ENCODE measurements around the gene ZNF135.

Gene ZNF135

DNA sequence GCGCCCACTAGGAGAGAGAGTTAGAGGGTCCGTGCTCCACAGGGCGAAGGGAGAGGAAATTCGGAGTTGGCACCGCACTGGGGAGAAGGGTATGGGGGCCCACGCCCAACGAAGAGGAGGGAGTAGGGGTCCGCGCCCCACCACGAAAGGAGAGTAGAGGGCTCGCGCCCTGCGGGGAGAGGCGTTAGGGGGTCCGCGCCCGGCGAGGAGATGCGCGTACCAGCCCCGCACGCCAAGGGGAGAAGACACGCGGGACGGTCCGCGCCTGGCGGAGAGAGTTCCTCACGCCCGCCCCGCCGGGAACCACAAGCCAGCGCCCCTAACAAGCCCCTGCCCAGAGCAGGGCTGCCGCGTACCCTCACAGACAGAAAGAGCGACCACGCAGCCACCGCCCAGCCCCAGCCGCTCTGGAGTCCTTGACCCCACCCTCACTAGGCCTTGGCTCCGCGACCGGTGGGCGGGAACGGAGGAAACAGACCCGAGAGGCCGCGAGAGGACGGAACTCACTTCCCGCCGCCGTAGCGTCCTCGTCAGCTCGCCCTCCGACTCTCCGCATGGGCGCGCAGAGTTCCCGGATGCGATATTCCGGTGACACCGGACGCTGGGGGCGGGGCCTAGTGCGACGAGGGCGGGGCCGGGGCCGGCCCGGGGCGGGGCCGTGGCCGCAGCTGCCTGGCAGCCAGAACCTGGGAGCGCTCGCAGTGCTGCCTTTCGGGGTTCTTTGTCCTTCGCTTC is 58.9 kb downstream of the ZNF135 start:
- no peak for DNase-seq (ENCODE audit: low read depth in 1 of 2, low spot score in 1 of 2)
- H3K4me3 ChIP-seq (replicated peaks; ENCODE audit: insufficient read depth, low read length) = no peak overlapping the region
- H3K27ac ChIP-seq (replicated peaks) = no peak overlapping the region
- no peaks in the 10 kb centered on the region for H3K27me3 ChIP-seq (ENCODE audit: insufficient read depth, poor library complexity, severe bottlenecking)
- TF ChIP-seq SPI1 (IDR thresholded peaks at IDR 0.05; ENCODE audit: borderline replicate concordance, low read depth) (no peak), POLR2AphosphoS5 (IDR thresholded peaks at IDR 0.05; ENCODE audit: low read depth) (no peak), GABPA (IDR thresholded peaks at IDR 0.05; ENCODE audit: low read depth) (no peak)
- TF ChIP-seq, protein P1, sequence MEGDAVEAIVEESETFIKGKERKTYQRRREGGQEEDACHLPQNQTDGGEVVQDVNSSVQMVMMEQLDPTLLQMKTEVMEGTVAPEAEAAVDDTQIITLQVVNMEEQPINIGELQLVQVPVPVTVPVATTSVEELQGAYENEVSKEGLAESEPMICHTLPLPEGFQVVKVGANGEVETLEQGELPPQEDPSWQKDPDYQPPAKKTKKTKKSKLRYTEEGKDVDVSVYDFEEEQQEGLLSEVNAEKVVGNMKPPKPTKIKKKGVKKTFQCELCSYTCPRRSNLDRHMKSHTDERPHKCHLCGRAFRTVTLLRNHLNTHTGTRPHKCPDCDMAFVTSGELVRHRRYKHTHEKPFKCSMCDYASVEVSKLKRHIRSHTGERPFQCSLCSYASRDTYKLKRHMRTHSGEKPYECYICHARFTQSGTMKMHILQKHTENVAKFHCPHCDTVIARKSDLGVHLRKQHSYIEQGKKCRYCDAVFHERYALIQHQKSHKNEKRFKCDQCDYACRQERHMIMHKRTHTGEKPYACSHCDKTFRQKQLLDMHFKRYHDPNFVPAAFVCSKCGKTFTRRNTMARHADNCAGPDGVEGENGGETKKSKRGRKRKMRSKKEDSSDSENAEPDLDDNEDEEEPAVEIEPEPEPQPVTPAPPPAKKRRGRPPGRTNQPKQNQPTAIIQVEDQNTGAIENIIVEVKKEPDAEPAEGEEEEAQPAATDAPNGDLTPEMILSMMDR (IDR thresholded peaks at IDR 0.05; ENCODE audit: insufficient read depth, low read length) = no peak
- TF ChIP-seq, protein P2, sequence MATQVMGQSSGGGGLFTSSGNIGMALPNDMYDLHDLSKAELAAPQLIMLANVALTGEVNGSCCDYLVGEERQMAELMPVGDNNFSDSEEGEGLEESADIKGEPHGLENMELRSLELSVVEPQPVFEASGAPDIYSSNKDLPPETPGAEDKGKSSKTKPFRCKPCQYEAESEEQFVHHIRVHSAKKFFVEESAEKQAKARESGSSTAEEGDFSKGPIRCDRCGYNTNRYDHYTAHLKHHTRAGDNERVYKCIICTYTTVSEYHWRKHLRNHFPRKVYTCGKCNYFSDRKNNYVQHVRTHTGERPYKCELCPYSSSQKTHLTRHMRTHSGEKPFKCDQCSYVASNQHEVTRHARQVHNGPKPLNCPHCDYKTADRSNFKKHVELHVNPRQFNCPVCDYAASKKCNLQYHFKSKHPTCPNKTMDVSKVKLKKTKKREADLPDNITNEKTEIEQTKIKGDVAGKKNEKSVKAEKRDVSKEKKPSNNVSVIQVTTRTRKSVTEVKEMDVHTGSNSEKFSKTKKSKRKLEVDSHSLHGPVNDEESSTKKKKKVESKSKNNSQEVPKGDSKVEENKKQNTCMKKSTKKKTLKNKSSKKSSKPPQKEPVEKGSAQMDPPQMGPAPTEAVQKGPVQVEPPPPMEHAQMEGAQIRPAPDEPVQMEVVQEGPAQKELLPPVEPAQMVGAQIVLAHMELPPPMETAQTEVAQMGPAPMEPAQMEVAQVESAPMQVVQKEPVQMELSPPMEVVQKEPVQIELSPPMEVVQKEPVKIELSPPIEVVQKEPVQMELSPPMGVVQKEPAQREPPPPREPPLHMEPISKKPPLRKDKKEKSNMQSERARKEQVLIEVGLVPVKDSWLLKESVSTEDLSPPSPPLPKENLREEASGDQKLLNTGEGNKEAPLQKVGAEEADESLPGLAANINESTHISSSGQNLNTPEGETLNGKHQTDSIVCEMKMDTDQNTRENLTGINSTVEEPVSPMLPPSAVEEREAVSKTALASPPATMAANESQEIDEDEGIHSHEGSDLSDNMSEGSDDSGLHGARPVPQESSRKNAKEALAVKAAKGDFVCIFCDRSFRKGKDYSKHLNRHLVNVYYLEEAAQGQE (IDR thresholded peaks at IDR 0.05; ENCODE audit: insufficient replicate concordance, low read depth) = no peak

DNA sequence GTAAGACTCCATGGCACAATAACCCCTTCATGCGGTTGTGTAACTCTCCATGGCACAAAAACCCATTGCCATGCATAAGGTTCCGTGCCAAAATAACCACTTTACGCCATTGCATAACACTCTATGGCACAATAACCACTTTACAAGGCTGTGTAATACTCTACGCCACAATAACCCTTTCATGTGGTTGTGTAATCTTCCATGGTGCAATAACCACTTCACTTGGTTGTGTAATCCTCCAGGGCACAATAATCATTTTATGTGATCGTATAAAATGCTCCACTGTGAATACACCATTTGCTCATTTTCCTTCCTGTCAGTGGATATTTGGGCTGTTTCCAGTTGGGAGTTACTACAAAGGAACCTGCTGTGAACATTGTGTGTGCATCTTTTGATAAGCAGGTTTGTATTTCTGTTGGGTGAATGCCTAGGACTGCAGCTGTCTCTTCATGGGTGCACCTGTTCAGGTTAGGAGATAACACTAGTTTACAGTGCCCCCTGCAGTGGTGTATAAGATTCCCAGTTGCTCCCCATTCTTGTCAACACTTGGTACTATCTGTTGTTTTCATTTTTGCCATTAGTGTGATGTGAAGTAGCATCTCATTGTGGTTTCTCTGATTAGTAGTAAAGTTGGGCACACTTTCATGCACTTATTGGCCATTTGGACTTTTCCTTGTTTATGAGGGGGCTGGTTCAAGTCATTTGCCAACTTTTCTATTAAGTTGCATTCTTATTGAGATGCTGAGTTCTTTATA is 60.1 kb downstream of the ZNF135 start:
- Histone ChIP-seq H3K4me3 (replicated peaks; ENCODE audit: insufficient read depth, low read length) (no peak overlapping the region), H3K27me3 (ENCODE audit: insufficient read depth, poor library complexity, severe bottlenecking) (no peaks in the 10 kb centered on the region), H3K27ac (replicated peaks) (no peak overlapping the region)
- DNase-seq (ENCODE audit: low read depth in 1 of 2, low spot score in 1 of 2) = peak in 1 of 2 experiments; percentile 2
- TF ChIP-seq, protein P2 (IDR thresholded peaks at IDR 0.05; ENCODE audit: insufficient replicate concordance, low read depth) = no peak
- TF ChIP-seq POLR2AphosphoS5 (IDR thresholded peaks at IDR 0.05; ENCODE audit: low read depth) = no peak
- TF ChIP-seq SPI1 (IDR thresholded peaks at IDR 0.05; ENCODE audit: borderline replicate concordance, low read depth) = no peak
- TF ChIP-seq, protein P1 (IDR thresholded peaks at IDR 0.05; ENCODE audit: insufficient read depth, low read length) = no peak
- no peak for TF ChIP-seq GABPA (IDR thresholded peaks at IDR 0.05; ENCODE audit: low read depth)

Data from HL-60 (cell line).